ENCODE measurements around the gene ATP6V0E1.
"Not testable (repeated sequence)": the region's sequence is repeated elsewhere in the genome, so short reads cannot be mapped to it uniquely, and the experiment has no call there.

ATP6V0E1 gene

DNA sequence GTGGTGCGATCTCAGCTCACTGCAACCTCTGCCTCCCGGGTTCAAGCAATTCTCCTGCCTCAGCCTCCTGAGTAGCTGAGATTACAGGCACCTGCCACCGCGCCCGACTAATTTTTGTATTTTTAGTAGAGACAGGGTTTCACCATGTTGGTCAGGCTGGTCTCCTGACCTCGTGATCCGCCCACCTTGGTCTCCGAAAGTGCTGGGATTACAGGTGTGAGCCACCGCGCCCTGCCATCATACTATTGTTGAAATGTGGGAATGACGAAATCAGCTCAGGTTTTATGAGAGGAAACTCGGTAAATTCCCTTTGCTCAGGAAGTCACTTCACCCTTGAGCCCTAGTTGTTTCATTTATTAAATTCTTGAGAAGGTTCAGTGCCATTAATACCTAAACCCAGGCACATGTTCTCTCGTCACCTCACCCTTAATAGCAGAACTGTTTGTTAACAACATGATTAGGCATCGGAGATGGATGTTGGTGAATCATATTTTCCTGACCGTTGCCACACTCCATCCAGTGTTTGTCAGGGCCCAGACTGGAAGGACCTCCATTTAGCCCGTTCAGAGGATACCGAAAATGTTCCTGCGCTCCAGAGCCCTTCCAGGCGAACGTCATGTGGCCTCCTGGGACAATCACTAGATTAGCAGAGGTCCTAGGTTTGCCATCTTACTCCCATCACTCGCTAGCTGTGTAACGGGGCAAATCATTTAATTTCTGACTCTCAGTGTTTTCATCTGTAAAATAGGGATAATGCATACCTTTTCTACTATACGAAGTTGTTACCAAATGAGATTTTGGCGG is 52.5 kb downstream of the ATP6V0E1 start:
- DNase-seq (ENCODE audit: low spot score): no peak

GRCh38 chr5:173039188-173039587 is 55.6 kb downstream of the ATP6V0E1 start:
- DNase-seq (ENCODE audit: low spot score): no peak

DNA sequence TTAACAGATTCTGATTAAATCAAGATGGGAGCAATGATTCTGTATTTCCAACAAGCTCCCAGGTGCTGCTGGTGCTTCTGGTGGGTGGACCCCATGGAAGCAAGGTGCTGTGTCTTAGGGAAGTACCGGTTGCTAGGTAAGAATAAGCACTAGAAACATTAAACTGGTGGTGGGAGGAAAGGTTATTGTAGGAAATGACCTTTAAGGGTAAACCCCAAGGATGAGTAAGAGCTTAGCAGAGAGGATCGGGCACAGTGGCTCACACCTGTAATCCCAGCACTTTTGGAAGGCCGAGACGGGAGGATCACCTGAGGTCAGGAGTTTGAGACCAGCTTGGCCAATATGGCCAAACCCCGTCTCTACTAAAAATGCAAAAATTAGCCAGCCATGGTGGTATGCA is 56.4 kb downstream of the ATP6V0E1 start:
- no peak for DNase-seq (ENCODE audit: low spot score)

GRCh38 chr5:173041881-173042762 is 58.6 kb downstream of the ATP6V0E1 start:
- DNase-seq (ENCODE audit: low spot score): no peak

DNA sequence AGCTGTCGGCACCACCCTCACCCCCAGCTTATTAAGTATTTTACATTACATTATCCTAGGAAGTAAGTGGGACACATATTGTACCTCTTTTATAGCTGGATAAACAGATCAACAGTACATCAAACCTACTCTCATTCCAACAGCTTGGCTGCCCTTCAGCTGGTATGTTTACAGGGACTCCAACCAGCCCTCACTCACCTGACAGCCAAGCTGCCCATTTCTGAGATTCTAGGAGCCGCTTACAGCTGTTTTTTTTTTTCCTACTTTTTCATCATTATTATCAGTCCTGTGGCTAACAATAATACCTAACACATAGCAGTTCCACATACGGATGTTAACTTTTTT is 59.2 kb downstream of the ATP6V0E1 start:
- DNase-seq (ENCODE audit: low spot score): no peak

DNA sequence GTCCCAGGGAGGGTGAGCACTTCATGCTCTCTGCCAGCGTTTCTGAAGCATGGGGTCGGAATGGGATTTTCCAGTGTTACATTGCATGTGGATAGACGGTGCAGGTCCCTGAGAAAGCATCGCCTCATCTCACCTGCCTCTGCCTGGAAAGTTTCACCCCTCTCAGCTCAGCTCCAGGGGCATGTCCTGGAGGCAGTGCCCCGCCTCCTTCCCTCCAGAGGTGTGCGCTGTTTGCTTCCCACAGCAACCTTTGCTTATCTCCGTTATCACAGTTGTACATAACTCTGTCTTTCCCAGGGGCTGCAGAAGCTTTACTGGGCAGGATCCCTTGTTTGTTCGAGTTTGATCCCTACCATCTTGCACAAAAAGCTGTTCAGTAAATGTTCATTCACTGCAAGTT is 61.9 kb downstream of the ATP6V0E1 start:
- DNase-seq (ENCODE audit: low spot score): no peak

DNA sequence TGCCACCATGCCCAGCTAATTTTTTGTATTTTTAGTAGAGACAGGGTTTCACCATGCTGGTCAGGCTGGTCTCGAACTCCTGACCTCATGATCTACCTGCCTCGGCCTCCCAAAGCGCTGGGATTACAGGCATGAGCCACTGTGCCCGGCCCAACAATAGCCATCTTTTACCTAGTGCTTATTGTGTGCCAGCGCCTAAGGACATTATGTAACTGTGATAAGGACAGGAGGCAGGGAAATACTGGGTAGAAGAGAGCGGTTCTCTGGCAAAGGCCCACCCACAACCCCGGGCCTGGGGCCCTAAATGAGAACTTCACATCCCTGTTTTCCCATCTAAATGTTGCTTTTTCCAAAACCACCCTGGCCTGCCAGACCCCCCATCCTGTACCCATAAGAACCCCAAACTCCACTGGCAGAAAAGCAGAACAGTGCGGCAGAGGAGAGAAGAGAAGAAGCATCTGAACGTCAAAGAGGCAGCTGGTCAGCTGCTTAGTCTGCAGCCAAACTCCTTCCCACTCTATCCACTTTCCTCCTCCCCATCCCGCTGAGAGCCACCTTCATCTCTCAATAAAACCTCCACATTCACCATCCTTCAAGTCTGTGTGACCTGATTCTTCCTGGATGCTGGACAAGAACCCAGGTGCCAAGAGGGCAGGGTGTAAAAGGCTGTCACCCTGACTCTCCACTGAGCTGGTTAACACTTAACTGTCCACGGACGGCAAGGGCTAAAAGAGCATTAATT is 63.7 kb downstream of the ATP6V0E1 start:
- not testable (repeated sequence) for DNase-seq (ENCODE audit: low spot score)

DNA sequence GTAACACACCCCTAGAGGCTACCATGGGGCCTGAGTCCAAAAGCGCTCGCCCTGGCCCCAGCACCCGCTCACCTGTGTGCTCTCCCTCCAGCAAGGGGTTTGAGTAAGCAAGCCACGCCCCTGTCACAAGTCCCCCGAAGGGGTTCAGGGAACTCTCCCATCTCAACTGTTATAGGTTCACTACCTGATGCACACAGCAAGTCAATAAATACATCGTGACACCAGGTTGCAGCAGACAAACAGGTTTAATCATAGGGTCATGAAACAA is 64.2 kb downstream of the ATP6V0E1 start:
- no peak for DNase-seq (ENCODE audit: low spot score)

- DNase-seq (ENCODE audit: low spot score): peak; percentile 47
Measured at GRCh38 chr5:173050791-173051190, 67.2 kb downstream of the ATP6V0E1 start.

- peak; percentile 42 for DNase-seq (ENCODE audit: low spot score)
Measured at GRCh38 chr5:173051746-173052145, 68.2 kb downstream of the ATP6V0E1 start.

GRCh38 chr5:173053041-173053440 is 69.5 kb downstream of the ATP6V0E1 start:
- no peak for DNase-seq (ENCODE audit: low spot score)

- no peak for DNase-seq (ENCODE audit: low spot score)
Measured at GRCh38 chr5:173055042-173055721, 71.6 kb downstream of the ATP6V0E1 start.

- DNase-seq (ENCODE audit: low spot score): no peak
Measured at GRCh38 chr5:173055722-173055982, 72.1 kb downstream of the ATP6V0E1 start.

GRCh38 chr5:173055983-173056782 is 72.6 kb downstream of the ATP6V0E1 start, which contains the start of gene CREBRF:
Gene CREBRF, plus strand, starts transcription at chr5:173056352. Its CDS starts 24,424 bp downstream, at chr5:173080776.
- peak; percentile 99 for DNase-seq (ENCODE audit: low spot score)

DNA sequence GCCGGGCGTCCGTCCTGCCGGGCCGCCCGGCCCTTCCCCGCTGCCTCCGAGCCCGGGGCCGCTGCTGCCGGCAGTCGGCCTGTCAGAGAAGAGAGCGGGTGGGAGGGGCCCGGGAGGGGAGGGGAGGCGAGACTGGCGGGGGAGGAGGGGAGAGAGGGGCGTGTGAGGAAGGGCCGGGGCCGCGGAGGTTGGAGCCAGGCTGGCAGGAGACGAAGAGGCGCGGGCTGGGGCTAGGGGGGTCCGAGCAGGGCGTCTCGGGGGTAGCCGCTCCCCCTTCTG is 73.2 kb downstream of the ATP6V0E1 start:
- DNase-seq (ENCODE audit: low spot score): peak; percentile 76

- DNase-seq (ENCODE audit: low spot score): peak; percentile 99
Measured at GRCh38 chr5:173057062-173057924, 73.7 kb downstream of the ATP6V0E1 start.

- no peak for DNase-seq (ENCODE audit: low spot score)
Measured at GRCh38 chr5:173062141-173062540, 78.6 kb downstream of the ATP6V0E1 start.

- DNase-seq (ENCODE audit: low spot score): no peak
Measured at GRCh38 chr5:173065155-173065554, 81.6 kb downstream of the ATP6V0E1 start.

DNA sequence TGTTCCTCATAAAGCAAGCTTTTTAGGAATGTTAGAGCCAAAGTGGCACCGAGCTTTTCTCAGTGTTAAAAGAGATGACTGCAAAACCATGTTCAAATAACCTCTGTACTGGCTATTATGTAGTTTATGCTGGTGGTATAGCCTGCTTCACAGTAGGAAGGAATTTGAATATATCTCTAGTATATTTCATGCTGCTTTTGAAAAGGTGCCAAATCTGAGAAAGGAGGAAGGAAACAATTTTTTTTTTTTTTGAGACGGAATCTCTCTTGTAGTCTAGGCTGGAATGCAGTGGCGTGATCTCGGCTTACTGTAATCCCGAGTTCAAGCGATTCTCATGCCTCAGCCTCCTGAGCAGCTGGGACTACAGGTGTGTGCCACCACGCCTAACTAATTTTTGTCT is 86.1 kb downstream of the ATP6V0E1 start:
- DNase-seq (ENCODE audit: low spot score): no peak

GRCh38 chr5:173075137-173075843 is 91.7 kb downstream of the ATP6V0E1 start:
- no peak for DNase-seq (ENCODE audit: low spot score)
